Activated CD4-positive, alpha-beta T cell treated with anti-CD3 and anti-CD28 coated beads, Interleukin-10, Interleukin-2, amounts not matched to agents 100 ng/mL and 50 ng/mL, durations not matched to agents 16 hours and 8 hours (primary cell): ENCODE data around the gene POGZ.
"Not testable (repeated sequence)": the region's sequence is repeated elsewhere in the genome, so short reads cannot be mapped to it uniquely, and the experiment has no call there.

Source experiments
- DNase-seq: peaks from one replicate; pipeline ENCODE4 v3.0.0-alpha.2; 2020

POGZ gene

DNA sequence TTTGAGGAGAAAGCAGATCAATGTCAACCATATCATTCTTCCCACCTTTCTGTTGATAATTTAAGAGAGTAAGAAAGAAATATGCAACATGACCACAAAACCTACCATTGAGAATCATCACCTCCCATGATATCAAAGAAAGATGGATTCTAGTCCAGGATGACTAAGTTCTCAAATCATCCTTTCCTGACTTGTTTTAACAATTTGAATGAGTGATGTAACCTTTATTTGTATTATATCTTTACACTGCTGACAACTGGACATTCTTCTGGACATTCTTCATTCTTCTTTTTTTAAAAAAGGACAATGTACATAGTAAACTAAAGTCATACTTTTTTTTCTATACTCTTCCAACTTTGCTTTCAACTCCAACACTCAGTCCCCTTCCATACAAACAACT lies 50.4 kb downstream of the POGZ start:
- DNase-seq: no peak

DNA sequence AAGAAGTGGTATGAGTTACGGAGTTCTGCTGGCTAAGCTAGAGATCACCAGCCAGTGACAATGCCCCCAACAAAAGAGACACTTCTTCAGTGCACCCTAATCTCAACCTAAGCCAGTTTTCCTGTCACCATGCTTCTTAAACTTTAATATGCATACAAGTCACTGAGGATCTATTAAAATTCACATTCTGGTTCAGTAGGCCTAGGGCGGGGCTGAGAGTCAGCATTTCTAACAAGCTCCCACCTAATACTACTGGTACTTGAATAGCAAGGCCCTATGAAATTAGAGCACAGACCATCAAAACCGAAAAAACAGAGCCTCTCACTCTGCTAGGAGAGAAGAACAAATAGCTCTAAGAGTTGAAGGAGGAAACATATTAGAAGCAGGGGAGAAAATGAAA lies 52.0 kb downstream of the POGZ start:
- no peak for DNase-seq

DNA sequence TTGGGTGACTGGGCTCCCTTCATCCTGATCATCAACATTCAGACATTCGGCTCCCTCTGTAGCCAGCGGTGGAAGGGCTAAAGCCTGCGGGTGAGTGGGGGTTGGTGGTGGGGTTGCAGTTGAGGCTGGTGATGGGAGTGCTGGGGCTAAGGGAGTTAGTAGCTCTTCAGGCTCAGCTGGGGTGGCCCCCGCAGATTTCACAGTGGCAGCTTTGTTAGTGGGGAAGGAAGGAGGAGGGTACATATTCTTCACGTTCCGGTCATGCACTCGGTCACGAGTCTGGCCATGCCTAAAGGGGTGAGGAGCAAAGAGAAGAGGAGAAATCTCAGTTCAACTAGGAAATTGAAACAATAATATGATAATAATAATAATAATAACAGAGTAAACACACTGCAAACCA lies 53.1 kb downstream of the POGZ start:
- DNase-seq: no peak

DNA sequence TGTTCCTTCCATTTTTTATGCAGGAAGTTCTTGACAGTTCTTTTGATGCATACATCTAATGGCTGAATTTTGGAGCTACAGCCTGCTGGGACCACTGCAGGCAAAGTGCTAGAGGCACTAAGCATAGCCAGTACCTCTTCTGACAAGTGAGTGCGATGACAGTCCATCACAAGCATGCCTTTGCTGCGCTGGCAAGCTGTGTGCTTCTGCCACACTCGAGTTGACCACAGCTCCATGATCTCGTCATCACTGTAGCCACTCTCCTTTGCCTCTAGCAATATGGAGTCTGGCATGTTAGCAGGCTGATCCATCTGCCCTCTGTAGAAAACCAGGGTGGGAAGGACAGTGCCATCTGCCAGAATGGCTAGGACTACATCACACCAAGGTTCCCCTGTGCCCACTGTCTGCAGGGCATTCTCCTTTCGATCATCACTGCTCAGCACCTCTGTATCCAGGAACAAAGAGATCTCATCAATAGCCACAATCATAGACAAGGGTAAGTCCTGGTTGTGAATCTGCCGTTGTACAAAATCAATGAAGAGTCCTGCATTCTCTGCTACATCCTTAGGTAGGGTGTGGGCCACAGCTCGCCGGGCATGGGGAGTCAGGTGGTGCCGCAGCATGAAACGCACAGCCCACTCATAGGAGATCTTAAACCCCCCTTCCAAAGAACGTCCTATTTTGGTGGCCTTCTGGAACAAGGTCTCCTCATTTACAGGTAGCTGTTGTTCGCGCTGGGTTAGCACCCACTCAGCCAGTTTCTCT lies 53.9 kb downstream of the POGZ start:
- DNase-seq: no peak

DNA sequence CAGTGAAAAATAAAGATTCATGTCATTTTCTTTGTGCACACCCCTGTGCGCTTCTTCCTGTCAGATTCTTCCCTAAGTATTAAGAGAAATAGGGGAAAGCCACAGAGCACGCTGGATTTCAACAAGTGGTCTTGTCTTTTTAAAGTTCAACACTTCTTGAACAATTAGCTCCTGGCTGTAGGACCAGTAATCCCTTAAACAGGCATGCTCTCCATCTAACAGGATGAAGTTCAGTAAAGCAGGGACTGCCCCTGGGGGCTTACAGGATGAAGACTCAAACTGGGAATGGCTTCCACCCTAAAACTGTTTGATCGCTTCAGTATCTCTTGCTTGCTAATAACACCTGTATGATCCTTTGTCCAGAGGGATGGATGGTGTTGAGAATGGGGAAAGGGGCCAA lies 55.7 kb downstream of the POGZ start:
- DNase-seq: no peak

DNA sequence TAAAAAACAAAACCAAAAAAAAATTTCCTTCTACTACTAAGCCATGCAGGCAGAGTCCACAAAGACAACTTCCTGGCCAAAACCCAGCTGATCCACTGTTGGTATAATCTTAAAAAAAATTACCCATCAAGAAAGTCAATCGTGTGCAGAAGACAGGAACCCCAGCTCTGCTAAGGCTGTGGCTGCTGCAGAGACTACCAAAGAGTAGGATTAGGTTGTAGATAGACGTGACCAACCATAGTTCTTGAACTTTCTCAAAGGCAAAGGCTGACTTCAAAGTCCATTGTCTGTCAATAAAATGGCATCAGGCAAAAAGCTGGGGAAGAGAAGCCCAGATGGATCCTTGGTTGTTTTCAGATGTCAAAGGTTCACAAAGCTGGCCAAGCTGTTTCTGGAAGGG lies 56.5 kb downstream of the POGZ start:
- no peak for DNase-seq

DNA sequence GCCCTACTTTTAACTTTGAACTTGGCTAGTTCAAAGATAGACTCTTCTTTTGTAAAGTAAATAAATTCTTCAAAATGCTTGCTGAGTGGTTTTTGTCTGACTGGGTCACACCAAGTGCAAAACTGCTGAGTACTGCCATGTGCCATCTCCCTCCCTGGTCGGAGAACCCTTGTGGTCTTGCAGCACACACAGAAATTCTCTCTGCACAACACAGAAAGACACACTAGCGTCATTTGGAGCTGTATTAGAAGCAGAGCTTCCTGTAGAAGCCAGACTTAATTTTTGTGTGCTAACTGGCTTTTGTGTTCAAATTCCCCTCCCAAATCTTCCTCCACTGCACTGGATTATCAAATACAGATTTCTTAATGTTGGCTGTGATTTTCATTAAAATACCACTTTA lies 57.4 kb downstream of the POGZ start:
- no peak for DNase-seq

DNA sequence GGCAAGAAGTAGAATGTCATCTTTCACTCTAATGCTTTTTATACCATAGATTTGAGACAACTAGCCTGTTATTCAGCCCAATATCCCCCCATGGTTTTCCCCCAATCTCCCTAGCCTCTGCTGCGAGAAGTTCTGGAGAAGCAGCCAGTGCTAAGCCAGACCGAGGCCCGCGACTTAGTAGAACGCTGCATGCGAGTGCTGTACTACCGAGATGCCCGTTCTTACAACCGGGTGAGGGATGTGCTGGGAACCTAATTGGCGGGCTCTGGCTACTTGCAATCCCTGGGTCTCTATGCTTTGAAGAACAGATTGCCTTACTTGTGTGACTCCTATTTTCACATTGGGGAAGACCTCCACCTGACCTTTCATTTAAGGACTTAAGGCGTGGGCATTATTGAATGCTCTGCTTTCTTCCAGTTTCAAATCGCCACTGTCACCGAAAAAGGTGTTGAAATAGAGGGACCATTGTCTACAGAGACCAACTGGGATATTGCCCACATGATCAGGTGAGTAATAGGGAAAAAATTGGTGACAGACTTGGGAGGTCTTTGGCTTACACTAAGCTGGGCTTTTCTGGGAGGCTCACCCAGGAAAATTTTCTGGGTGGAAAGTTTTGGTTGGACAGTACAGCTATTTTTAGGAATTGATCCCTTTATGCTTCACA lies 58.0 kb downstream of the POGZ start:
- DNase-seq: no peak

DNA sequence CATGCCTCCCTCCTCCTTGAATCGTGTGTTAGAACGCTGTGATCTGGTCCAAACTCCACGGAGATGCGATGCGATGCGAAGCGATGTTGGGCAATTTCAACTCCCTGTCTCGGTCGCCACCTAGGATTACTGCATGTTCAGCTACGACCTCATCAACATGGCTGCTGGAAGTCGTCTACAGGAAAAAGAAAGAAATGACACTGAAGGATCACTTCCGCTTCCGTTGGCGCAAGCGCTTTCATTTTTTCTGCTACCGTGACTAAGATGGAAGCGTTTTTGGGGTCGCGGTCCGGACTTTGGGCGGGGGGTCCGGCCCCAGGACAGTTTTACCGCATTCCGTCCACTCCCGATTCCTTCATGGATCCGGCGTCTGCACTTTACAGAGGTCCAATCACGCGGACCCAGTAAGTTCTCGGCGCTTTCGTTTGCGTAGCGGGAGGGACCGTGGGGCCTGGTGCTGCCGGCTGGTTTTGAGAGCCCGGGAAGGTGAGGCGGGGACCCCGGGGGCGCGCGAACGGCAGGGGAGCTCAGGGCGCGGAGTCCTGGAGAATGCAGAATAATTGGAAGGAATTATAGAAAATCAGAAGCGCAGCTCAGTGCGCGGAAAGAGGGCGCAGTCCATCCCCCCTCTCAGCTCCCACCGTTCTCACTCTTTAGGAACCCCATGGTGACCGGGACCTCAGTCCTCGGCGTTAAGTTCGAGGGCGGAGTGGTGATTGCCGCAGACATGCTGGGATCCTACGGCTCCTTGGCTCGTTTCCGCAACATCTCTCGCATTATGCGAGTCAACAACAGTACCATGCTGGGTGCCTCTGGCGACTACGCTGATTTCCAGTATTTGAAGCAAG lies 59.7 kb downstream of the POGZ start, which contains the start of gene PSMB4:
Gene PSMB4 (plus strand): TSS at position 250 of the 848 bp plus-strand sequence. CDS start 15 bp downstream, at position 265.
- DNase-seq: peak; percentile 90

DNA sequence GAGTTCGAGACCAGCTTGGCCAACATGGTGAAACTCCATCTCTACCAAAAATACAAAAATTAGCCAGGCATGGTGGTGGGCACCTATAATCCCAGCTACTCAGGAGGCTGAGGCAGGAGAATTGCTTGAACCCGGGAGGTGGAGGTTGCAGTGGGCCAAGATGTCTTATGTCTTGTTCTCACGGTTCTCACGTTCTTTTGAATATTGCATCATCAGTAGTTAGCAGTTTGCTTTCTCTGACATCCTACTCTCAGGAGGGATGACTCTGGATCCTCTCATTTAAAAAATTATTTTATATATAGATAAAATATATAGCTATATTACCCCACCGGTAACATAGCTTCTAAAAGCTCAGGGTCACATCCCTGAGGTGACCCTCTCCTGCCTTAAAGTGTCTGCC lies 63.0 kb downstream of the POGZ start:
- not testable (repeated sequence) for DNase-seq

DNA sequence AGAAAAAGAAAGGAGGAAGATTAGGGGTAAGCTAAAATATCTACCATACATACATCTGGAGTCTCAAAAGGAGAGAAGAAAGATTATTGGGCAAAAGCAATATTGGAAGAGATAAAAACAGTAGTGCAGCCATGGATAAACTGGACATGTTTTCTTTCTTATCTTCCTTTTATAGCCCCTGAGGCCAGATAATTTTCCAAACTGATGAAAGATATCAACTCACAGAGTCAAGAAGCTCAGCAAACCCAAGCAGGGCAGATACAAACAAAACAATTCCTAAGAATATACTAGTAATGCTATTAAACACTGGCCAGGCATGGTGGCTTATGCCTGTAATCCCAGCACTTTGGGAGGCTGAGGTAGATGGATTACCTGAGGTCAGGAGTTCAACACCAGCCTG lies 65.7 kb downstream of the POGZ start:
- DNase-seq: no peak

DNA sequence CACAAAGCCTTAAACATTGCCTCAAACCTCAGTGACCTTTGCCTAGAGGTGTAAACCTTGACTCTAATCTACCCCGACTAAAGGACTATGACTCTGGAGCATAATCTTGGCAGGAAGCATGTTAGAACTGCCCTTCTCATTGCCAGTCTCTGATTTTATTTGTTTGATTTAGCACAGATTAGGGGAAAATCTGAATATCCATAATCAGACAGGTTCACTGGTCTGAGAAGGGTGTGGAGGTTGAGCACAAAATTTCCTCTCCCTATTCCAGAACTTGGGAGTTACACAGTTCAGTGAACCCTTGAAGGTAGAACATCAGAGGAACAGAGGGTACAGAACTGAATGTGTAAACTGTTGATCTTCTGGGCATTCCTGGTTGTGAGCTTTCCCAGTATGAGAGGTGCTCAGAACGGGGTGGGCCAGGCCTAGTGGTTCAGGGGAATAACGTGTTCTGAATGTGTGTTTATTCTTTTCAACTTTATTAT lies 68.2 kb downstream of the POGZ start:
- DNase-seq: no peak

DNA sequence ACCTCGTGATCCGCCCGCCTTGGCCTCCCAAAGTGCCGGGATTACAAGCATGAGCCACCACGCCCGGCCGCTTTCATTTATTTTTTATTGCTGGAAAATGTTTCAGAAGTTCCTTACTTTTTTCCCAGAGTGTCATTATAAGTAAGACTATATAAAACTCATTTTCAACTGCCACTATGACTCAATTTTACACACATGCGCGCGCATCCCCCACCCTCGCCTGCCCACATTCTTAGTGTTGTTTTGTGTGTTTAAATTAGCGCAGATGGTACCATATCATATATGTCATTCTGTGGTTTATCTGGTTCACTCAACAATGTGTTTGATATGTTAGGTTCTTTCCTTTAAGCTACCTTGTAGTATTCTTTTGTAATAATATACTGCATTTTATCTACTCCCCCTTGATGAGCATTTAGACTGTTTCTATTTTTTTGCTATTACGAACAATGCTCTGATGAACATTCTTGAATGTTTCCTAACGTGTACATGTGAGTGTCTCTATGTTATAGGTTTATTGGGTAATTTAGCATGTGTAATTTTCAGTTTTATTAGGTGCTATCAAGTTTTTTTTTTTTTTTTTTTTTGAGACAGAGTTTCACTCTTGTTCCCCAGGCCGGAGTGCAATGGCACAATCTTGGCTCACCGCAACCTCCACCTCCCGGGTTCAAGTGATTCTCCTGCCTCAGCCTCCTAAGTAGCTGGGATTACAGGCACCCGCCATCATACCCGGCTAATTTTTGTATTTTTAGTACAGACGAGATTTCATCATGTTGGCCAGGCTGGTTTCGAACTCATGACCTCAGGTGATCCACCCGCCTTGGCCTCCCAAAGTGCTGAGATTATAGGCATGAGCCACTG lies 68.8 kb downstream of the POGZ start:
- DNase-seq: not testable (repeated sequence)

DNA sequence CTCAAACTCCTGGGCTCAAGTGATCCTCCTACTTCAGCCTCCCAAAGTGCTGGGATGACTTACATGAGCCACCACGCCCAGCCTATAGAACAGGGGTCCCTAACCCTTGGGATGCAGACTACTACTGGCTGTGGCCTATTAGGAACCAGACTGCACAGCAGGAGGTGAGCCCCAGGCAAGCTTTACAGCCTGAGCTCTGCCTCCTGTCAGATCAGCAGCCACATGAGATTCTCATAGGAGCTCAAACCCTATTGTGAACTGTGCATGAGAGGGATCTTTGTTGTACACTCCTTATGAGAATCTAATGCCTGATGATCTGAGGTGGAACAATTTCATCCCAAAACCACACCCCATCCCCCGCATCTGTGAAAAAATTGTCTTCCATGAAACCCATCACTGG lies 73.3 kb downstream of the POGZ start:
- no peak for DNase-seq

DNA sequence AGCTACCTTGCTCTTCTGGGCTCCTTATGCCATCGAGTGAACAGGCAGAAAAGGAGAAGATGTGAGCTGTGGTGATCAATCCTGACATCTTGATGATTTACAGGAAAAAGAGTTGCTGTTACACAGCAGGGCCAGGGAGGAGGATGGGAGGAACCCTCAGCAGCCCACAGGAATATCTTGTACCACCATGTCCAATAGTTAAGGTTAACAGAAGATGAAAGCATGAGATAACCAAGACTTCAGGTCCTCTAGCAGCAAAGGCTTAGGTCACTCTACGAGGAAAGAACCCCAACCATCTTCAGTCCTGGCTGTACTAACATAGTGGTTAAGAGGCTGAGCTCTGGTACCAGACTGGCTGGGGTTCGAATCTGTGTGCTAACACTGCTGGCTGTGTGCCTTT lies 74.7 kb downstream of the POGZ start:
- DNase-seq: no peak

DNA sequence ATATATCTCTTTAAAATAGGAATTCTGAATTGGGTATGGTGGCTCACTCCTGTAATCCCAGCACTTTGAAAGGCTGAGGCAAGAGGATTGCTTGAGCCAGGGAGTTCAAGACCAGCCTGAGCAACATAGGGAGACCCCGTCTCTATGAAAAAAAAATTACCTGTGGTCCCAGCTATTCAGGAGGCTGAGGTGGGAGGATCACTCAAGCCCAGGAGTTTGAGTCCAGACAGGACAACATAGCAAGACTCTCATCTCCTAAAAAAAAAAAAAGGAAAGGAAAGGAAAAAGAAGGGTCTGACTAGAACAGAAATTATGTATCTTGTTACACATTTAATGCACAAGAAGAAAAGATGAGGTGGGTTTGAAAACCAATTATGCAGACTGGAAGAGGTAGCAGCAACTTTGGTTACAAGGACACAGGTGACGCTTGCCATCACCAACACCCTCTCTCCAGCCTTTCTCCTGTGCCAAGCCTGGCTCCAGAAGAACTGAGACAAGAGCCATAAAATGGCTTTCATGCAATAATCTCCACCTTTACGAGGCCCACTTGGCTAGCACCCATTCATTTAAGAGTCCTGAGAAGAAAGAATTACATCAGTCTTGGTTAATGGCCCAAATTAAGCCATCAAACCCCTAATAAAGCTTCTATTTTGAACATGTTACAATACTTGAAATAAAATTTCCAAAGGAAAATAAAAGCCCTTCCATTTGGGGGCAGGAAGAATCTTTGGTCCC lies 82.0 kb downstream of the POGZ start:
- DNase-seq: no peak

DNA sequence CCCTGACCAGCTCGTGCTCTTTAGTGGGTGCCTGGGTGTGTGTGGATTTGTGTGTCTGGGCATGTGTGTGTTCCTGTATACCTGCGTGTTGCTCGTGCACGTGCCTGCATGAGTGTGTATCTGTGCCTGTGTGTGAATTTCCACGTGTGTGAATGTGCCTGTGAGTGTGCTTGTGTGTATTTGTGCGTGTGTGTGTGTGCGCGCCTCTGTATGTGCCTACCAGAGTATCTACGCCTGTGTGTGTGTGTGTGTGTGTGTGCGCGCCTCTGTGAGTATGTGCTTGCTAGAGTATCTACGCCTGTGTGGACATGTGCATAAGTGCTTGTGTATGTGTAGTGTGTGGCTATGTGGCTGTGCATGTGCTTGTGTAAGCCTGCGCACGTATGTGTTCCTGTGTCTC lies 86.1 kb downstream of the POGZ start:
- DNase-seq: no peak

DNA sequence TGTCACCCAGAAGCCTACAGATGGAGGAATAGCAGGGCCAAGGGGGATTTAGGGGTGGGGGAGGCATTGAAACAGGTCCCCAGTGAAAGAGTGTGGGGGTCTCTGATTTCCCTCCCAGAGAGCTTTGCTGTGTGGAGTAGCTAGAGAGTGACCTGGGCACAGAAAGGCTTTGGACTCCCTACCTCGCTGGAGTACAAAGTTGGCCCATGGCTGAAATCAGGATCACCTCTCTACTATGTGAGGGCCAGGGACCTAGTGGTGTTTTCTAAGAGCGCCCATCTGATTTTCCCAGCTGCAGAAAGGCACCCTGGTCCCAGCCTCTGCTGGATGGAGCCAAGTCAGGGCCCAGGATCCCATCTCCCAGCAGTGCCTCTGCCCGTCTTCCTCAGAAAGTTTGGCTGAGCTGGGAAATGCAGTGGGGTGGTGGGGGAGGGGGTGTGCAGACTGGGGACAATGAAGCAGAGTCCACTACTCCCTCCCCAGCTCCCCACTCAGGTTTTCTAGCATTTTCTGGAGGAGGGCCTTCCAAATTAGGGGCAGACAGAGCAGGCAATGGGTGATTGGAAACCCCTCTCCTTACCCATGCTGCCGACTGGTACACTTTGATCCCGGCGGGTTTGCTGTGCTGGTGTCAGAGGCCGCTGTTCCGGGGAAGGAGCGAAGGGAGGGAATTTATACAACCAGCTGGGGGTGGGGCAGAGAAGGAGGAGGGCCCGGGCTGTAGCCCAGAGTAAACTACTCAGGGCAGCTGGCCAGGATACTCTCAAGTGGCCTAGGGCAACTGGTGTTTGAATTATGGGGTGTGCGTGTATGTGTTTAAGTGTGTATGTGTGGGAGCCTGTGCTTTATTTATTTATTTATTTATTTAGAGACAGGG lies 87.0 kb downstream of the POGZ start, which contains the start of gene SELENBP1:
Gene SELENBP1 (minus strand): TSS at position 648 of the 877 bp plus-strand sequence. CDS start 64 bp downstream, at position 584.
- no peak for DNase-seq

DNA sequence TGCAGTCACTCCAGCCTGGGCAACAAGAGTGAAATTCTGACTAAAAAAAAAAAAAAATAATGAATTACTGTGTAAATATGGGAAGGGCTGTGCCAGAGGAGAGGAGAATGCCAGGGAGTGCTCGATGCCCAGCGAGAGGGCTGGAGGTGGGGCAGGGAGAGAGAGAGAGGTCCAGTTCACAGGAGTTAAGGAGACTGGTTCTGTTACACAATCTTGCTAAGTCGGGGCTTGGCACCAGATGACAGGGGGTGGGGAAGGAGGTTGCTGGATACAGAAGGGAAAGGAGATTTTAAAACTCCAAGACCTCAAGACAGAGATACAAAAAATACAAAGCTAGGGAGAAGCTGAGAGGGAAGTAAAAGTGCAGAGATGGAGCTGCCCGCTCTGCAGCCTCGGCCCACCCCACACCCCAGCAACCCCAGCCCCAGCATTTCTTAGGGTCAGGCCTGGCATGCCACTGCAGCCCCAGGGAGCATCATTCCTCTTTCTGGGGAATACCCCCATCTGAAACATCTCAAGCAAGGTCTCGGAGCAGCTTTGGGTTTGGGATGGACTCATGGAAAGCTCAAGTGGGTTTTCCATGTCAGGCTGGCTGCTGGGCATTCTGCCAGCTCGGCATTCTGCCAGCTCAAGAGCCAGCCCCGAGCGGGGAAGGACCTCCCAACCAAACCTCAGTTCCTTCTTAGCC lies 87.8 kb downstream of the POGZ start:
- no peak for DNase-seq
